IPS-NIHi11 (cell line): ENCODE measurements around the gene HTR1D.

Experiments used
- DNase-seq: peaks from one replicate; pipeline ENCODE4 v3.0.0; 2012; ENCODE audit warnings: mixed read lengths, low spot score

HTR1D gene

DNA sequence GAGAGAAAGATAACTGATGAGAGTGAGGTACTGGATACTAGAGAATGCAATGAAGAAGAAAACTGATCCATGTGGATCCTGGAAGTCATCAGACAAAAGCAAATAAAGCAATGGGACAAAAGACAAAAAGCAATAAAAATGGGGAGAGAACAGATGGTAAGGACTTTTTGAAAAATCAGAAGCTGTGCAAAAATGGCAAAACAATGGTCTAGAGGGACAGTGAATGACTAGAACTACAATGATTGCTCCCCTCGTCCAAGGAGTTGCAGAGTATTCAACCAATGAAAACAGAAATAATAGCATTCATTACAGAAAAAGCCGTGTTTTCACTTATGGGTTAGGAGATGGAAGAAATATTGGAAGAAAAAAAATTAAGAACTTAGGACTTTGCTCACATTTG is 67.2 kb downstream of the HTR1D start:
- no peak for DNase-seq

DNA sequence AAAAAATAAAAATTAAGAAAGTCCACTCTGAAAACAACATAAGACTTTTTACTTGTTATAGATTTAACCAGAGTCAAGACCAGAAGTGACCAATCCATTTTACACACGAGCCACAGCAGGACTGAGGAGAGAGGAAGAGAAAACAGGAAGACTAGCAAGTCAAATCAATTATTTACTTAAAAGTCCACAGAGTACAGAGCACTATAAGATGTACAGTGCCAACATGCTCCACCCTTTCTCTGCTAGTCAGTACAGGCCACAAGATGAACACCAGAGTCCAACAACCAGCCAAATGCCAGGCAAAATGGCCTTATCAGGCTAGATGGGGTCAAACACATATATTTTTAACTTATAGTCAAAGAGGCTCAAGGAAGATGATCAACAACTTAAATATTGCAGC is 68.2 kb downstream of the HTR1D start:
- no peak for DNase-seq

DNA sequence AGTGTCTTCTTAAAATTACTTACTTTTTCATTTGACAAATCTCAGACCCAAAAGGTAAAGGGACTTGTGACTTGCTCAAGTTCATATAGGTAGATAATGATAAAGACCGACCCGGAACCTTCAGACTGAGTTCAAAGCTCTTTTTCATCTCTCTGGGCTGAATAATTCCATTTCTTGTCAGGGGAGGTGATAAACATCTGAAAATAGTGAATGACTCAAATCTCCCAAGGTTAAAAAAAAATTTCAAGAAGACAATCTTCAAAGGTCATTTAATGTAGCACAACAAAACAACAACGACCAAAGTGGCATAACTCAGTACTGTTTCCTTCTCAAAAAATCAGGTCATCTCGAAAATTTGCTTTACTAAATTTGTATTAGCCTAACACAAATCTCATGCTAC is 69.2 kb downstream of the HTR1D start:
- DNase-seq = no peak
